ENCODE data around the gene DNAI2.

The DNAI2 gene

GRCh38 chr17:74336307-74336706 is 62.3 kb downstream of the DNAI2 start:
- no peak for TF ChIP-seq CTCF (IDR thresholded peaks at IDR 0.05; ENCODE audit: low read depth, low read length, missing control alignments)
- H3K4me3 ChIP-seq (ENCODE audit: low read depth, low read length), result no peak overlapping the region
- DNase-seq (ENCODE audit: low read depth), result no peak

GRCh38 chr17:74337834-74338500 is 63.9 kb downstream of the DNAI2 start:
- DNase-seq (ENCODE audit: low read depth), result no peak
- TF ChIP-seq CTCF (IDR thresholded peaks at IDR 0.05; ENCODE audit: low read depth, low read length, missing control alignments), result no peak
- no peak overlapping the region for H3K4me3 ChIP-seq (ENCODE audit: low read depth, low read length)

GRCh38 chr17:74339537-74340195 is 65.6 kb downstream of the DNAI2 start:
- H3K4me3 ChIP-seq (ENCODE audit: low read depth, low read length), result no peak overlapping the region
- DNase-seq (ENCODE audit: low read depth), result no peak
- no peak for TF ChIP-seq CTCF (IDR thresholded peaks at IDR 0.05; ENCODE audit: low read depth, low read length, missing control alignments)

GRCh38 chr17:74340470-74341023 is 66.5 kb downstream of the DNAI2 start:
- no peak for DNase-seq (ENCODE audit: low read depth)
- no peak for TF ChIP-seq CTCF (IDR thresholded peaks at IDR 0.05; ENCODE audit: low read depth, low read length, missing control alignments)
- H3K4me3 ChIP-seq (ENCODE audit: low read depth, low read length), result no peak overlapping the region

GRCh38 chr17:74342224-74342623 is 68.2 kb downstream of the DNAI2 start:
- no peak for TF ChIP-seq CTCF (IDR thresholded peaks at IDR 0.05; ENCODE audit: low read depth, low read length, missing control alignments)
- no peak overlapping the region for H3K4me3 ChIP-seq (ENCODE audit: low read depth, low read length)
- no peak for DNase-seq (ENCODE audit: low read depth)

GRCh38 chr17:74343121-74343520 is 69.1 kb downstream of the DNAI2 start:
- no peak for TF ChIP-seq CTCF (IDR thresholded peaks at IDR 0.05; ENCODE audit: low read depth, low read length, missing control alignments)
- H3K4me3 ChIP-seq (ENCODE audit: low read depth, low read length), result no peak overlapping the region
- no peak for DNase-seq (ENCODE audit: low read depth)
